Measurements from ENCODE around the gene GALNT12. TPM values are rescaled to one million over a fixed set of nuclear protein-coding genes. Genes with fewer than 3 reads are reported as not detected.

GALNT12 gene
- total RNA-seq, 3 donors from 2014 or later, result 1.7 to 3.7 (median 3.5) TPM

GRCh38 chr9:98861781-98862504 is 54.5 kb downstream of the GALNT12 start:
- H3K36me3 Mint-ChIP-seq (ENCODE audit: insufficient read depth), result no peaks in the 10 kb centered on the region
- H3K27me3 Mint-ChIP-seq (ENCODE audit: low read depth), result peaks cover 19% of the 10 kb centered on the region
- H3K4me3 Mint-ChIP-seq, result no peak overlapping the region
- ATAC-seq (no peak), DNase-seq (no peak)
- H3K9me3 Mint-ChIP-seq, result no peaks in the 10 kb centered on the region
- H3K4me1 Mint-ChIP-seq (ENCODE audit: low read depth), result no peaks in the 10 kb centered on the region

GRCh38 chr9:98862936-98863335 is 55.5 kb downstream of the GALNT12 start:
- H3K27me3 Mint-ChIP-seq (ENCODE audit: low read depth), result peaks cover 14% of the 10 kb centered on the region
- ATAC-seq (no peak), DNase-seq (no peak)
- no peak overlapping the region for H3K4me3 Mint-ChIP-seq
- H3K36me3 Mint-ChIP-seq (ENCODE audit: insufficient read depth), result no peaks in the 10 kb centered on the region
- H3K4me1 Mint-ChIP-seq (ENCODE audit: low read depth), result no peaks in the 10 kb centered on the region
- H3K9me3 Mint-ChIP-seq, result no peaks in the 10 kb centered on the region

- H3K36me3 Mint-ChIP-seq (ENCODE audit: insufficient read depth), result no peaks in the 10 kb centered on the region
- ATAC-seq, result no peak
- no peaks in the 10 kb centered on the region for H3K4me1 Mint-ChIP-seq (ENCODE audit: low read depth)
- no peak for DNase-seq
- H3K9me3 Mint-ChIP-seq, result no peaks in the 10 kb centered on the region
- H3K4me3 Mint-ChIP-seq, result no peak overlapping the region
- H3K27me3 Mint-ChIP-seq (ENCODE audit: low read depth), result peaks cover 6% of the 10 kb centered on the region
Observed at GRCh38 chr9:98864281-98865174, 57.1 kb downstream of the GALNT12 start.

- no peak for ATAC-seq
- Mint-ChIP-seq H3K27me3 (ENCODE audit: low read depth) (peaks cover 4% of the 10 kb centered on the region), H3K4me1 (ENCODE audit: low read depth) (no peaks in the 10 kb centered on the region), H3K36me3 (ENCODE audit: insufficient read depth) (no peaks in the 10 kb centered on the region), H3K4me3 (no peak overlapping the region), H3K9me3 (no peaks in the 10 kb centered on the region)
- no peak for DNase-seq
Observed at GRCh38 chr9:98865284-98865875, 57.9 kb downstream of the GALNT12 start.

- no peak for ATAC-seq
- Mint-ChIP-seq H3K4me3 (no peak overlapping the region), H3K27me3 (ENCODE audit: low read depth) (peaks cover 4% of the 10 kb centered on the region), H3K9me3 (no peaks in the 10 kb centered on the region), H3K4me1 (ENCODE audit: low read depth) (no peaks in the 10 kb centered on the region), H3K36me3 (ENCODE audit: insufficient read depth) (no peaks in the 10 kb centered on the region)
- no peak for DNase-seq
Observed at GRCh38 chr9:98866435-98867102, 59.1 kb downstream of the GALNT12 start.

GRCh38 chr9:98867103-98867428 is 59.6 kb downstream of the GALNT12 start:
- ATAC-seq, result no peak
- no peak for DNase-seq
- no peaks in the 10 kb centered on the region for H3K9me3 Mint-ChIP-seq
- no peaks in the 10 kb centered on the region for H3K36me3 Mint-ChIP-seq (ENCODE audit: insufficient read depth)
- no peaks in the 10 kb centered on the region for H3K4me1 Mint-ChIP-seq (ENCODE audit: low read depth)
- H3K27me3 Mint-ChIP-seq (ENCODE audit: low read depth), result peaks cover 4% of the 10 kb centered on the region
- no peak overlapping the region for H3K4me3 Mint-ChIP-seq

GRCh38 chr9:98867429-98868168 is 60.1 kb downstream of the GALNT12 start:
- H3K4me3 Mint-ChIP-seq, result no peak overlapping the region
- H3K27me3 Mint-ChIP-seq (ENCODE audit: low read depth), result peaks cover 4% of the 10 kb centered on the region
- no peaks in the 10 kb centered on the region for H3K4me1 Mint-ChIP-seq (ENCODE audit: low read depth)
- no peaks in the 10 kb centered on the region for H3K9me3 Mint-ChIP-seq
- ATAC-seq (no peak), DNase-seq (no peak)
- H3K36me3 Mint-ChIP-seq (ENCODE audit: insufficient read depth), result no peaks in the 10 kb centered on the region

- H3K36me3 Mint-ChIP-seq (ENCODE audit: insufficient read depth), result no peaks in the 10 kb centered on the region
- DNase-seq (no peak), ATAC-seq (no peak)
- no peaks in the 10 kb centered on the region for H3K27me3 Mint-ChIP-seq (ENCODE audit: low read depth)
- H3K4me1 Mint-ChIP-seq (ENCODE audit: low read depth), result no peaks in the 10 kb centered on the region
- H3K4me3 Mint-ChIP-seq, result no peak overlapping the region
- H3K9me3 Mint-ChIP-seq, result no peaks in the 10 kb centered on the region
Observed at GRCh38 chr9:98869078-98869745, 61.7 kb downstream of the GALNT12 start.

- no peak for ATAC-seq
- no peak for DNase-seq
- Mint-ChIP-seq H3K9me3 (no peaks in the 10 kb centered on the region), H3K36me3 (ENCODE audit: insufficient read depth) (no peaks in the 10 kb centered on the region), H3K4me3 (no peak overlapping the region), H3K4me1 (ENCODE audit: low read depth) (no peaks in the 10 kb centered on the region), H3K27me3 (ENCODE audit: low read depth) (no peaks in the 10 kb centered on the region)
Observed at GRCh38 chr9:98869866-98870265, 62.4 kb downstream of the GALNT12 start.

- H3K9me3 Mint-ChIP-seq, result no peaks in the 10 kb centered on the region
- no peak for ATAC-seq
- H3K27me3 Mint-ChIP-seq (ENCODE audit: low read depth), result no peaks in the 10 kb centered on the region
- no peaks in the 10 kb centered on the region for H3K36me3 Mint-ChIP-seq (ENCODE audit: insufficient read depth)
- H3K4me1 Mint-ChIP-seq (ENCODE audit: low read depth), result no peaks in the 10 kb centered on the region
- H3K4me3 Mint-ChIP-seq, result no peak overlapping the region
- no peak for DNase-seq
Observed at GRCh38 chr9:98870782-98871557, 63.5 kb downstream of the GALNT12 start.

- H3K36me3 Mint-ChIP-seq (ENCODE audit: insufficient read depth), result no peaks in the 10 kb centered on the region
- H3K4me1 Mint-ChIP-seq (ENCODE audit: low read depth), result no peaks in the 10 kb centered on the region
- ATAC-seq, result no peak
- no peak overlapping the region for H3K4me3 Mint-ChIP-seq
- no peaks in the 10 kb centered on the region for H3K27me3 Mint-ChIP-seq (ENCODE audit: low read depth)
- no peaks in the 10 kb centered on the region for H3K9me3 Mint-ChIP-seq
- DNase-seq, result no peak
Observed at GRCh38 chr9:98871558-98872065, 64.1 kb downstream of the GALNT12 start.

GRCh38 chr9:98873526-98873925 is 66.1 kb downstream of the GALNT12 start:
- no peaks in the 10 kb centered on the region for H3K9me3 Mint-ChIP-seq
- ATAC-seq, result no peak
- H3K4me3 Mint-ChIP-seq, result no peak overlapping the region
- no peaks in the 10 kb centered on the region for H3K4me1 Mint-ChIP-seq (ENCODE audit: low read depth)
- DNase-seq, result no peak
- H3K27me3 Mint-ChIP-seq (ENCODE audit: low read depth), result peaks cover 3% of the 10 kb centered on the region
- no peaks in the 10 kb centered on the region for H3K36me3 Mint-ChIP-seq (ENCODE audit: insufficient read depth)

GRCh38 chr9:98873951-98874371 is 66.5 kb downstream of the GALNT12 start:
- Mint-ChIP-seq H3K36me3 (ENCODE audit: insufficient read depth) (no peaks in the 10 kb centered on the region), H3K27me3 (ENCODE audit: low read depth) (peaks cover 3% of the 10 kb centered on the region), H3K9me3 (no peaks in the 10 kb centered on the region), H3K4me1 (ENCODE audit: low read depth) (no peaks in the 10 kb centered on the region), H3K4me3 (no peak overlapping the region)
- ATAC-seq (no peak), DNase-seq (no peak)

All from activated T-cell treated with anti-CD3 and anti-CD28 coated beads, Interleukin-2, amount 50 U/mL, for 4 hours (primary cell).